DOHH2 (cell line): ENCODE measurements around the gene NMT2.

Experiments used
- EZH2phosphoT487 ChIP-seq: fragments of 200-600 bp; sonication (generic); IDR thresholded peaks from 2 replicates; pipeline ENCODE4 v1.6.1; 2017; ENCODE audit warnings: borderline replicate concordance, mild to moderate bottlenecking, antibody characterized with exemption, low read length, moderate library complexity, mixed read lengths
- TF ChIP-seq, protein P1 (sequence below): fragments of 200-600 bp; sonication (generic); IDR thresholded peaks from one replicate; pipeline ENCODE4 v1.5.1; 2014; ENCODE audit warnings: antibody characterized with exemption, mild to moderate bottlenecking, low read depth, low read length; ENCODE audit not compliant: poor library complexity, severe bottlenecking

DNA sequence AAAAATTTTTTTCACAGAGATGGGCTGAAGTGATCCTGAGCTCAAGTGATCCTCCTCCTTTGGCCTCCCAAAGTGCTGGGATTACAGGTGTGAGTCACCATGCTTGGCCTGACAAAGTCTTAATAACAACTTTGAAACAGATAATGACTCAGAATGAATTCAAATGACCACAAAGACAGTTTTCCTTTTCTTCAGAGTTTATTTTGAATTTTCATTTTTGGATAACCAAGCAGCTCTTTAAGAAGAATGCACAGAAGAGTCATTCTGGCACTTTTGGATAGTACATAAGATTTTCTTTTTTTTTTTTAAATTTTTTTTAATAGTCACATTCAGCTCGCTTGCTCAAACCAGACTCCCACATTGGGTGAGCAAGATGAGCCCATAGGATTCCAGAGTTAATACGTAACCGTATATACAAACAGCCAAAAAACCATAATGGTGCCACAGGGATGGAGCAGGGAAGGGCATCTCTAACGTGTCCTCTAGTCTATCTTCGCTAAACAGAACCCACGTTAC, 43.0 kb upstream of the NMT2 start:
- TF ChIP-seq, protein P1, sequence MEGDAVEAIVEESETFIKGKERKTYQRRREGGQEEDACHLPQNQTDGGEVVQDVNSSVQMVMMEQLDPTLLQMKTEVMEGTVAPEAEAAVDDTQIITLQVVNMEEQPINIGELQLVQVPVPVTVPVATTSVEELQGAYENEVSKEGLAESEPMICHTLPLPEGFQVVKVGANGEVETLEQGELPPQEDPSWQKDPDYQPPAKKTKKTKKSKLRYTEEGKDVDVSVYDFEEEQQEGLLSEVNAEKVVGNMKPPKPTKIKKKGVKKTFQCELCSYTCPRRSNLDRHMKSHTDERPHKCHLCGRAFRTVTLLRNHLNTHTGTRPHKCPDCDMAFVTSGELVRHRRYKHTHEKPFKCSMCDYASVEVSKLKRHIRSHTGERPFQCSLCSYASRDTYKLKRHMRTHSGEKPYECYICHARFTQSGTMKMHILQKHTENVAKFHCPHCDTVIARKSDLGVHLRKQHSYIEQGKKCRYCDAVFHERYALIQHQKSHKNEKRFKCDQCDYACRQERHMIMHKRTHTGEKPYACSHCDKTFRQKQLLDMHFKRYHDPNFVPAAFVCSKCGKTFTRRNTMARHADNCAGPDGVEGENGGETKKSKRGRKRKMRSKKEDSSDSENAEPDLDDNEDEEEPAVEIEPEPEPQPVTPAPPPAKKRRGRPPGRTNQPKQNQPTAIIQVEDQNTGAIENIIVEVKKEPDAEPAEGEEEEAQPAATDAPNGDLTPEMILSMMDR, result no peak
- TF ChIP-seq EZH2phosphoT487, result no peak
